ENCODE measurements around the gene KCNN2.

KCNN2 gene

DNA sequence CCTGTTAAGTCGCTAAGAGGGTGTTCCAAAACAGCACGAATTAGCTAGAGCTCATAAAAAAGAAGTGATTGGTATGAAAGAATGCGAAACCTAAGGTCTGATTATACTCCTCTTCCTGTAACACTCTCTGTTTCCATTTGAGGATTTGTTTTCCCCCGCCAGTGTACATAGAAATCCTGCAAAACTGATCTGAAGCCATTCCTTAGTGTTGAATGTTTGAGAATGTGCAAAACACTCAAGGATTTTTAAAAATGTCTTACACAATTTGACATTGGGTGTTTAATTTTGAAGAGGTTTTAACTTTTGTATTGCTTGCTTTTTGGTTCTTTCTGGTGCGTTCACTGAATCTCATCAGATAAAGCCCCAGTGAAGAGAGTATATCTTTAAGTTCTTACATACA lies 105.3 kb downstream of the KCNN2 start:
- no peaks in the 10 kb centered on the region for H3K36me3 Mint-ChIP-seq (ENCODE audit: low read depth)
- H3K4me3 Mint-ChIP-seq = peak overlapping the region; percentile 12
- no peak for DNase-seq
- no peaks in the 10 kb centered on the region for H3K9me3 Mint-ChIP-seq
- TF ChIP-seq, protein P1, sequence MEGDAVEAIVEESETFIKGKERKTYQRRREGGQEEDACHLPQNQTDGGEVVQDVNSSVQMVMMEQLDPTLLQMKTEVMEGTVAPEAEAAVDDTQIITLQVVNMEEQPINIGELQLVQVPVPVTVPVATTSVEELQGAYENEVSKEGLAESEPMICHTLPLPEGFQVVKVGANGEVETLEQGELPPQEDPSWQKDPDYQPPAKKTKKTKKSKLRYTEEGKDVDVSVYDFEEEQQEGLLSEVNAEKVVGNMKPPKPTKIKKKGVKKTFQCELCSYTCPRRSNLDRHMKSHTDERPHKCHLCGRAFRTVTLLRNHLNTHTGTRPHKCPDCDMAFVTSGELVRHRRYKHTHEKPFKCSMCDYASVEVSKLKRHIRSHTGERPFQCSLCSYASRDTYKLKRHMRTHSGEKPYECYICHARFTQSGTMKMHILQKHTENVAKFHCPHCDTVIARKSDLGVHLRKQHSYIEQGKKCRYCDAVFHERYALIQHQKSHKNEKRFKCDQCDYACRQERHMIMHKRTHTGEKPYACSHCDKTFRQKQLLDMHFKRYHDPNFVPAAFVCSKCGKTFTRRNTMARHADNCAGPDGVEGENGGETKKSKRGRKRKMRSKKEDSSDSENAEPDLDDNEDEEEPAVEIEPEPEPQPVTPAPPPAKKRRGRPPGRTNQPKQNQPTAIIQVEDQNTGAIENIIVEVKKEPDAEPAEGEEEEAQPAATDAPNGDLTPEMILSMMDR (IDR thresholded peaks at IDR 0.05) = no peak
- peak overlapping the region; percentile 79 for H3K27ac Mint-ChIP-seq
- H3K27me3 Mint-ChIP-seq (ENCODE audit: low read depth, poor library complexity) = peaks cover 4% of the 10 kb centered on the region
- peaks cover 38% of the 10 kb centered on the region for H3K4me1 Mint-ChIP-seq

DNA sequence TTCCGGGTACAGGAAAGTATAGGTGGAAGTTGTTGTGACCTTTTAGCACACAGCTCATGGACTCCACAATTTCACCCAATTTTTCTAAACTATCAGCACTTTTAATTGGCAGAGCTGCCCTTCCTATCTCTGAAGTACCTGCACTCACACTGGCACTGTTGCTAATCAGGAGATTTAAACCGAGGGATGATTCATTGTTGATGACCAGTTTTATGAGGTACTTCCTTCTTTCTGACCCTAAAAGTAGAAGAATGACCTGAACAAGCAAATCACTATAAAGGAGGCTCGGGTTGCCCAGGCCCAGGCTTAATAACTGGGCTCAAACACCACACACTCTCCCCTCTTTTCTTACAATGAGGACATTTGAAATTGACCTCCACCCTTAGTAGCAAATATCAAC lies 105.9 kb downstream of the KCNN2 start:
- no peak for DNase-seq
- H3K4me3 Mint-ChIP-seq = no peak overlapping the region
- H3K4me1 Mint-ChIP-seq = peaks cover 33% of the 10 kb centered on the region
- H3K36me3 Mint-ChIP-seq (ENCODE audit: low read depth) = no peaks in the 10 kb centered on the region
- H3K9me3 Mint-ChIP-seq = no peaks in the 10 kb centered on the region
- H3K27me3 Mint-ChIP-seq (ENCODE audit: low read depth, poor library complexity) = peaks cover 4% of the 10 kb centered on the region
- peak overlapping the region; percentile 79 for H3K27ac Mint-ChIP-seq
- TF ChIP-seq, protein P1 (IDR thresholded peaks at IDR 0.05) = no peak

DNA sequence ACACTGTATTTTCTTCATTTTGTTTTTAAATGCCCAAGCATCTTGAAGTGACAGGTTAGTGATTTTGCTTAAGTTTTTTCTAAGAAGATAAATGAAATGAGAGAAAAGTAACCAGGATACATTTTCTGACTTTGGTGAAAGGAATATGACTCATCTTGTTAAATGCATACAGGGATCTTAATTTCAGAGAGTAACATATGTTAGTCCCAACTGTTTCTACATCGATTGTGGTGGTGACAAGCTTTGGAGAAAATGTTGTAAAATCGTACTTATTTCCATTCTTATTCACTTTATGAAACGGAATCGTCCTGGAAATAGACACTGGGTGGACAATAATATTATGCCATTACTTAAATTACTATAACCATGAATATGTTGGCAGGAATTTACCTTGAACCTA lies 107.5 kb downstream of the KCNN2 start:
- H3K9me3 Mint-ChIP-seq = no peaks in the 10 kb centered on the region
- H3K4me3 Mint-ChIP-seq = no peak overlapping the region
- peak overlapping the region; percentile 49 for H3K27ac Mint-ChIP-seq
- no peak for DNase-seq
- peaks cover 33% of the 10 kb centered on the region for H3K4me1 Mint-ChIP-seq
- no peaks in the 10 kb centered on the region for H3K36me3 Mint-ChIP-seq (ENCODE audit: low read depth)
- TF ChIP-seq, protein P1 (IDR thresholded peaks at IDR 0.05) = no peak
- H3K27me3 Mint-ChIP-seq (ENCODE audit: low read depth, poor library complexity) = peaks cover under 1% of the 10 kb centered on the region

DNA sequence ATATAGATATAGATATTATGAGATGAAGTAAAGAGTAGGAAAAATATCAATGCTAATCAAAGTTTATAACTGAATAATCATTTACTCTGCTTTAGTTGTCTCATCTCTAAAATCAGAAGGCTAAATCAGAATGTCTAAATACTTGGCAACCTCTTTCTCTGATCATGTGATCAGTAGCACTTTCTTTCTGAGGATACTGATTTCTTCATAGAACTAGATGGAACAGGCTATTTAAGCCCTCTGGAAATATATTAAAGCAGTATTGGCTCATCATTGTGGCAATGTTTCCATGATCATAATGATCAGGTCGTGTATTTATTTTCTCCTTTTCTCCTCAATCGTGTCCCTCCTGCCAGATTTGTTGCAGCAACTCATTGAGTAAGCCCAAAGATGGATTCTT lies 109.7 kb downstream of the KCNN2 start:
- H3K9me3 Mint-ChIP-seq = no peaks in the 10 kb centered on the region
- H3K36me3 Mint-ChIP-seq (ENCODE audit: low read depth) = no peaks in the 10 kb centered on the region
- H3K27me3 Mint-ChIP-seq (ENCODE audit: low read depth, poor library complexity) = no peaks in the 10 kb centered on the region

DNA sequence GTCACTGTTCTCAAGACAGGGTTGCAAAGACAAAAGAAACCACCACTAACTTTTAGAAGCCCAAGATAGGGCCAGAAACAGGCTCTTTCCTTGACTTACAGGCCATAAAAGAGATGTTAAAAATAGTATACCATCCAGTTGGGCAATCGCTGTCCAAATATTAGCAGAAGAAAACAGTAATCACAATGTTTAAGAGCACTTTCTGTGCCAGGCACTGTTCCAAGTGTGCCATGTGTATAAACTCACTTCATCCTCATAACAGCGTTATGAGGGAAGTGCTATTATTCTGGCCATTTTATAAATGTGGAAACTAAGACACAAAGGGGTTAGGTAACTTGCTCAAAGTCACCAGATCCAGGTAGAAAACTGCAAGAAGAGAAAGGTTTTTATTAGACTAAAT lies 111.7 kb downstream of the KCNN2 start:
- H3K27me3 Mint-ChIP-seq (ENCODE audit: low read depth, poor library complexity) = peaks cover 2% of the 10 kb centered on the region
- peaks cover 4% of the 10 kb centered on the region for H3K36me3 Mint-ChIP-seq (ENCODE audit: low read depth)
- DNase-seq = no peak
- no peak overlapping the region for H3K4me3 Mint-ChIP-seq
- peaks cover 10% of the 10 kb centered on the region for H3K4me1 Mint-ChIP-seq
- TF ChIP-seq, protein P1 (IDR thresholded peaks at IDR 0.05) = no peak
- H3K27ac Mint-ChIP-seq = no peak overlapping the region
- peaks cover 12% of the 10 kb centered on the region for H3K9me3 Mint-ChIP-seq

More for the DNA sequence above, 109.7 kb downstream of the KCNN2 start:
- no peak overlapping the region for H3K27ac Mint-ChIP-seq
- no peak overlapping the region for H3K4me3 Mint-ChIP-seq
- peaks cover 30% of the 10 kb centered on the region for H3K4me1 Mint-ChIP-seq
- DNase-seq = no peak
- TF ChIP-seq, protein P1 (IDR thresholded peaks at IDR 0.05) = no peak

DNA sequence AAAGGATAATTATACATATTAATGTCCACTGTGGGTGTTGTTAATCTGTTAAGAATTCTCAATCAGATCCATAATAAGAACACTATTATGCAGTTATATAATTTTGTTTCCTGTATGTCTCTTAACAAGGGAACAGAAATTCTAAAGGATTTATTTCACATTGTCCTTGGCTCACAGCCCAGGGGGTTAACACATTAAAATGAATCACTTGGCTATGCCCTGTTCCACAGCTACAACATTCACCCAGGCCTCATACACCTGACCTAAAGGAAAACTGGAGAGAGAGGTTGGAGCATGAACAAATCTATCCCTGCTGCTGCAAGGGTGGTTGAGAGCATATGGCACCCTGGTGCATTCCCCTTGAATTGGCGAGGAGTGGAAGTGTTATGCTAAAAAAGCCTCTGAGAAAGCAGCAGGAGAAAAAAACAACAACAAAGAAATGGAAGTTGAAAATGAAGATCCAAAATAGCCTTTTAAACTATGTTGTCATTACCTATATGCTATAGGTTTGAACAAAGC lies 116.0 kb downstream of the KCNN2 start:
- Mint-ChIP-seq H3K4me3 (no peak overlapping the region), H3K27me3 (ENCODE audit: low read depth, poor library complexity) (peaks cover 6% of the 10 kb centered on the region), H3K27ac (no peak overlapping the region), H3K4me1 (no peaks in the 10 kb centered on the region), H3K36me3 (ENCODE audit: low read depth) (peaks cover 4% of the 10 kb centered on the region), H3K9me3 (peaks cover 28% of the 10 kb centered on the region)
- TF ChIP-seq, protein P1 (IDR thresholded peaks at IDR 0.05) = no peak
- no peak for DNase-seq

Data from nephron progenitor cell (in vitro differentiated cells).